HL-60 (cell line): Measurements from ENCODE around the gene EGFR.

Source experiments
- DNase-seq, 2 experiments: peaks; one replicate each; pipeline ENCODE4 v3.0.0-alpha.2; 2010 to 2020; ENCODE audit warnings: low read depth in 1 of 2, low spot score in 1 of 2
- H3K27ac ChIP-seq: fragments of 250-450 bp; sonication (Bioruptor Pico); replicated peaks from 2 replicates; pipeline ENCODE4 v1.5.1; 2020; ENCODE audit warnings: mild to moderate bottlenecking, moderate library complexity
- H3K27me3 ChIP-seq: fragments of 250-450 bp; sonication (Bioruptor Pico); 2 replicates; pipeline ENCODE4 v1.5.1; 2021; ENCODE audit warnings: mild to moderate bottlenecking, moderate library complexity; ENCODE audit not compliant: insufficient read depth, poor library complexity, severe bottlenecking
- H3K4me3 ChIP-seq: replicated peaks from 2 replicates; pipeline ENCODE4 v1.5.1; 2011; ENCODE audit warnings: mild to moderate bottlenecking, control low read depth, low read length; ENCODE audit not compliant: insufficient read depth
- CTCF ChIP-seq: IDR thresholded peaks from one replicate; pipeline ENCODE4 v1.5.1; 2011; ENCODE audit warnings: low read length, control low read depth, inconsistent platforms; ENCODE audit not compliant: insufficient read depth
- GABPA ChIP-seq: IDR thresholded peaks from 2 replicates; pipeline ENCODE4 v1.6.1; 2012; ENCODE audit warnings: low read depth
- POLR2AphosphoS5 ChIP-seq: IDR thresholded peaks from 2 replicates; pipeline ENCODE4 v1.6.1; 2012; ENCODE audit warnings: low read depth
- REST ChIP-seq: IDR thresholded peaks from 2 replicates; pipeline ENCODE4 v1.6.1; 2012; ENCODE audit warnings: low read depth; ENCODE audit not compliant: insufficient replicate concordance
- SPI1 ChIP-seq: IDR thresholded peaks from 2 replicates; pipeline ENCODE4 v1.6.1; 2012; ENCODE audit warnings: low read depth, mild to moderate bottlenecking, borderline replicate concordance

The EGFR gene

GRCh38 chr7:55030314-55030713, 11.5 kb downstream of the EGFR start:
- TF ChIP-seq SPI1, result no peak
- no peak for TF ChIP-seq CTCF
- no peak for TF ChIP-seq POLR2AphosphoS5
- no peak for TF ChIP-seq GABPA
- TF ChIP-seq REST, result no peak
- DNase-seq, result no peak
- no peak overlapping the region for H3K27ac ChIP-seq
- no peak overlapping the region for H3K4me3 ChIP-seq
- H3K27me3 ChIP-seq, result no peaks in the 10 kb centered on the region

- H3K4me3 ChIP-seq, result no peak overlapping the region
- DNase-seq, result no peak
- H3K27me3 ChIP-seq, result no peaks in the 10 kb centered on the region
- TF ChIP-seq CTCF, result no peak
- no peak for TF ChIP-seq REST
- TF ChIP-seq POLR2AphosphoS5, result no peak
- TF ChIP-seq GABPA, result no peak
- no peak for TF ChIP-seq SPI1
- H3K27ac ChIP-seq, result no peak overlapping the region
Measured at GRCh38 chr7:55031075-55031474, 12.3 kb downstream of the EGFR start.

- Histone ChIP-seq H3K27me3 (no peaks in the 10 kb centered on the region), H3K4me3 (no peak overlapping the region), H3K27ac (no peak overlapping the region)
- no peak for DNase-seq
- no peak for TF ChIP-seq POLR2AphosphoS5
- no peak for TF ChIP-seq CTCF
- TF ChIP-seq SPI1, result no peak
- TF ChIP-seq REST, result no peak
- no peak for TF ChIP-seq GABPA
Measured at GRCh38 chr7:55032069-55032699, 13.4 kb downstream of the EGFR start.
